Body of pancreas (tissue), 4 donors: ENCODE data around the gene TMEM190. TPM values are rescaled to one million over a fixed set of nuclear protein-coding genes. Genes with fewer than 3 reads are reported as not detected.
"Not testable (repeated sequence)": the region's sequence is repeated elsewhere in the genome, so short reads cannot be mapped to it uniquely, and the experiment has no call there.

Experiments used
- ATAC-seq: fragments of 150-250 bp; one replicate; pipeline ENCODE4 v1.9.1; 2016
- DNase-seq, 4 donors: peaks; one replicate each; pipeline ENCODE4 v3.0.0-alpha.2; 2019
- H3K27ac ChIP-seq, 4 donors: fragments of 200-600 bp; sonication (generic); 1 replicate in 3 of 4; 2 replicates in 1 of 4; pipeline versions ENCODE4 v1.5.1 to v1.6.1; 2016 to 2019; ENCODE audit warnings: mild to moderate bottlenecking in 1 of 4, mixed read lengths in 1 of 4, moderate library complexity in 1 of 4
- H3K27me3 ChIP-seq, 2 donors: fragments of 200-600 bp; sonication (generic); one replicate each; pipeline ENCODE4 v1.6.0; 2016; ENCODE audit warnings: mild to moderate bottlenecking in 1 of 2
- H3K36me3 ChIP-seq, 2 donors: fragments of 200-600 bp; sonication (generic); replicated peaks in 1 of 2; 2 replicates each; pipeline ENCODE4 v1.5.1; 2016; ENCODE audit warnings: low read depth in 2 of 2; ENCODE audit not compliant: insufficient read depth in 1 of 2
- H3K4me1 ChIP-seq: fragments of 200-600 bp; sonication (generic); one replicate; pipeline ENCODE4 v1.6.0; 2016
- H3K4me3 ChIP-seq, 2 donors: fragments of 200-600 bp; sonication (generic); 1 replicate in 1 of 2; 2 replicates in 1 of 2; pipeline ENCODE4 v1.5.1; 2016 to 2019
- H3K9me3 ChIP-seq, 3 donors: fragments of 200-600 bp; sonication (generic); 1 replicate in 2 of 3; 2 replicates in 1 of 3; pipeline ENCODE4 v1.5.1; 2016
- POLR2A ChIP-seq, 3 donors: fragments of 450-650 bp; IDR thresholded peaks; one replicate each; pipeline ENCODE4 v1.6.1; 2016; ENCODE audit warnings: antibody characterized with exemption in 3 of 3, mild to moderate bottlenecking in 2 of 3
- WGBS, 2 donors: methylation state at CpG; one replicate each; pipeline ENCODE4 v1.1.5; 2017; 5-methylcytosine and 5-hydroxymethylcytosine counted together
- intact Hi-C: fragments of 100-400 bp; cut with DNase I; formaldehyde crosslinking; loops from one replicate; pipeline ENCODE4 v1.15.1; 2023
- total RNA-seq, 2 donors: library from RNA; depleted of rRNA; stranded (reverse); fragments of >200 nt; gene quantifications; one replicate each; pipeline ENCODE4 v1.1.0, GENCODE V29; 2016
- TF ChIP-seq, protein P1 (sequence below), 7 experiments: fragments of 450-650 bp in 4 of 7; fragments of 200-600 bp in 3 of 7; sonication (generic) in 3 of 7; IDR thresholded peaks; one replicate each; pipeline ENCODE4 v1.5.1; 2016 to 2019; ENCODE audit warnings: antibody characterized with exemption in 7 of 7

TMEM190 gene
- total RNA-seq, 2 donors from 2014 or later, result not detected

DNA sequence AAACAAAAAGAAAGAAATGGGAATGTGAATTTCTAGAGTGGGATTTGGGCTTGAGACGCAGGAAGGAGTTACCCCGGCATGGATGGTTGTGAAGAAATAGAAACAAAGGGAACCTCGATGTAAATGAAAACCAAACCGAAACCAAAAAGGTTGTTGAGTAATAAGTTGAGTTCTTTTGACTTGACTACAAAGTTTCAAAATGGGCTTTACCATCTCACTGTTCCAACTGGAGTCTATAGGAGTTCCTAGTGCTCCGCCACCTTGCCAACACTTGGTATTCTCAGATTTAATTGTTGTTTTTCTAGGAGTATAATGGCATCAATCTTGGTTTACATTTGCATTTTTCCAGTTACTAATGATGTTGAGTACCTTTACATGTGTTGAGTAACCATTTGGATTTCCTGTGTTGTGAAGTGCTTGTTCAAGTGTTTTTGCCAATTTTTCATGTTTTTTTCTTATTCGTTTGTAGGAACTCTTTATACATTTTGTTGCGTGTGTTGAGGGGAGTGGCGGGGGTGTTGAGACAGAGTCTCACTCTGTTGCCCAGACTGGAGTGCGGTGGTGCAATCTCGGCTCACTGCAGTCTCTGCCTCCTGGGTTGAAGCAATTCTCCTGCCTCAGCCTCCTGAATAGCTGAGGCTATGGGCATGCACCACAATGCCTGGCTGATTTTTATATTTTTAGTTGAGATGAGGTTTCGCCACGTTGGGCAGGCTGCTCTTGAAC lies 21.7 kb downstream of the TMEM190 start:
- intact Hi-C loops, result no loop called here
- no peaks in the 10 kb centered on the region for H3K27me3 ChIP-seq
- WGBS, 2 donors, result 79 to 92% methylated on average over 12 of the region's 12 CpGs

DNA sequence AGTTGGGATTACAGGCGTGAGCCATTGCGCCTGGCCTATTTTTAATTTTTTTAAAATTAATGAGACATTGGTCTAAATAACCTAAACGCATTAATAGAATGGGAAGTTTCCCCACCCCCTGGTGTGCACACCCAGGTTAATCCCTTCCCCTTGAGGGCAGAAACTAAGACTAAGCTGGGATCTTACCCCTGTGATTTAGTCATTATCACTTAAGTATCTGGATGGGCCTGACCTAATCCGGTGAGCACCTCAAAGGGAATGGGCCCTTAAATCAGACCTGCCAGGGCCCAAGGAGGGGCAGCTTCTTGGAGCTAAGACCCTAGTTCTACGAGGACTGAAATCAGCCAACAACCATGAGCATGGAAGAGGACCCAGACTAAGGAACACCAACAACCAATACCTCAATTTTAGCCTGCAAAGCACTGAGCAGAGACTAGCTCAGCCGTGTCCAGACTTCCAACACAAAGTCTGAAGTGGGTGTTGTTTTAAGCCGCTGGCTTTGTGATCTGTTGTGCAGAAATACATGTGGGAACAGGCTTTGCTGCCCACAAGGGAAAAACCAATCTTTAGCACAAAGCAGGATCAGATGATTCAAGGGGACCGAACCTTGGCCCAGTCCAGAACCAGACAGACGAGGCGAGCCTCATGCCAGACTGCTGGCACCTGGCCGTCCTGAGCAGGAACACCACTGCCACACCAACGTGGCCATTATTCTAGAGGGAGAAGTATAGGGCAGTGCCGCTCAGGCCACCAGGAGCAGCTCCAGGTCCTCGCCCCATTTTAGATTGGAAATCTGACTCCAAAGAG lies 23.9 kb downstream of the TMEM190 start:
- WGBS, 2 donors, result 87 to 94% methylated on average over 10 to 14 of the region's 14 CpGs
- no peak overlapping the region for H3K4me3 ChIP-seq
- no peak overlapping the region for H3K27ac ChIP-seq
- peaks cover 0 to 5% of the 10 kb centered on the region in 2 donors for H3K36me3 ChIP-seq
- no peaks in the 10 kb centered on the region for H3K4me1 ChIP-seq
- no peaks in the 10 kb centered on the region for H3K9me3 ChIP-seq
- ATAC-seq (no peak), DNase-seq (no peak)
- TF ChIP-seq, protein P1, sequence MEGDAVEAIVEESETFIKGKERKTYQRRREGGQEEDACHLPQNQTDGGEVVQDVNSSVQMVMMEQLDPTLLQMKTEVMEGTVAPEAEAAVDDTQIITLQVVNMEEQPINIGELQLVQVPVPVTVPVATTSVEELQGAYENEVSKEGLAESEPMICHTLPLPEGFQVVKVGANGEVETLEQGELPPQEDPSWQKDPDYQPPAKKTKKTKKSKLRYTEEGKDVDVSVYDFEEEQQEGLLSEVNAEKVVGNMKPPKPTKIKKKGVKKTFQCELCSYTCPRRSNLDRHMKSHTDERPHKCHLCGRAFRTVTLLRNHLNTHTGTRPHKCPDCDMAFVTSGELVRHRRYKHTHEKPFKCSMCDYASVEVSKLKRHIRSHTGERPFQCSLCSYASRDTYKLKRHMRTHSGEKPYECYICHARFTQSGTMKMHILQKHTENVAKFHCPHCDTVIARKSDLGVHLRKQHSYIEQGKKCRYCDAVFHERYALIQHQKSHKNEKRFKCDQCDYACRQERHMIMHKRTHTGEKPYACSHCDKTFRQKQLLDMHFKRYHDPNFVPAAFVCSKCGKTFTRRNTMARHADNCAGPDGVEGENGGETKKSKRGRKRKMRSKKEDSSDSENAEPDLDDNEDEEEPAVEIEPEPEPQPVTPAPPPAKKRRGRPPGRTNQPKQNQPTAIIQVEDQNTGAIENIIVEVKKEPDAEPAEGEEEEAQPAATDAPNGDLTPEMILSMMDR (IDR thresholded peaks at IDR 0.05), result no peak
- TF ChIP-seq POLR2A (IDR thresholded peaks at IDR 0.05), result no peak
- H3K27me3 ChIP-seq, result no peaks in the 10 kb centered on the region
- intact Hi-C loops, result no loop called here

More for the DNA sequence above, 21.7 kb downstream of the TMEM190 start:
- no peak for TF ChIP-seq POLR2A (IDR thresholded peaks at IDR 0.05)
- TF ChIP-seq, protein P1 (IDR thresholded peaks at IDR 0.05), result no peak
- no peak overlapping the region for H3K27ac ChIP-seq
- H3K4me3 ChIP-seq, result no peak overlapping the region
- DNase-seq (no peak), ATAC-seq (no peak)
- H3K36me3 ChIP-seq, result peaks cover 0 to 5% of the 10 kb centered on the region in 2 donors
- H3K9me3 ChIP-seq, result no peaks in the 10 kb centered on the region
- no peaks in the 10 kb centered on the region for H3K4me1 ChIP-seq

DNA sequence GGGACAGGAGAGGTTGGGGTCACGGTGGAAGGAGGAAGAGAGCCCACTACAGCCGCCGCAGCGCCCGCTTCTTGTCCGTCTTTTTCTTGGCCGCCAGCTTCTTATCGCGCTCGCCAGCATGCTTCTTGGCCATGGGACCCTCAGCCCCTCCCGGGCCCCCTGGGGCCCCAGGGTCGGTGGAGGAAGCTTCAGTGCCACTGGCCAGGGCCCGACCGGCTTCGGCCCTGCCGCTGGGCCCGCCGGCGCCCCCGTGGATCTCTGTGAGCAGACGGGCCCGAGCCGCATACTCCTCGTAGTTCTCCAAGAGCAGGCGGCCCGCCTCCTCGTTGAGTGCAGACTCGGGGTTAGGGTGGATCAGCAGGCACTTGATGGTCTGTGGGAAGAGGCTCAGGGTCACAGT lies 24.8 kb downstream of the TMEM190 start:
- H3K9me3 ChIP-seq, H3K4me1 ChIP-seq, ATAC-seq, intact Hi-C loops, H3K27me3 ChIP-seq, H3K4me3 ChIP-seq, H3K27ac ChIP-seq, H3K36me3 ChIP-seq, DNase-seq: not testable (repeated sequence)
- WGBS, 2 donors, result no CpG with 5 or more reads among the region's 28 CpGs

DNA sequence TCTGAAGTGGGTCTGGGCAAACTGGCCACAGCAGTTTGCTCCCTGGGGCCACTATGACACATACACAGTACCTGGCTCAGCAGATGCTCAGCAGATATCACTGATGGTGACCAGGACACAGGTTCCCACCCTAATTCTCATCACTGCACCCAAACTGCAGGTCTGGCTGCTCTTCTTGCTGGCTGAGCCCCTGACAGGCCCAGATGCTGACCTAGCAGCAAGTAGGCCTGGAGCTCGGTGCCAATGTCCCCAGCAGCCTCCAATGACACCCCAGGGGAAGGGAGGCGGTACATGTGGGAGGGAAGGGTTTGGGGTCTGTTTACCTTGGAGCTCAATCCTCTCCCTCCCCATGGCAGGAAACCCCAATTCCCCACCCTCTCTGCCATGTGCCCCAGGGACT lies 25.9 kb downstream of the TMEM190 start:
- ATAC-seq (no peak), DNase-seq (no peak)
- H3K4me1 ChIP-seq, result peaks cover 7% of the 10 kb centered on the region
- H3K36me3 ChIP-seq, result peaks cover 0 to 5% of the 10 kb centered on the region in 2 donors
- intact Hi-C loops, result no loop called here
- TF ChIP-seq POLR2A (IDR thresholded peaks at IDR 0.05), result no peak
- TF ChIP-seq, protein P1 (IDR thresholded peaks at IDR 0.05), result no peak
- H3K4me3 ChIP-seq, result no peak overlapping the region
- WGBS, 2 donors, result 97% methylated on average over 2 of the region's 2 CpGs; no CpG with 5 or more reads in 1 of the 2 donors
- H3K9me3 ChIP-seq, result no peaks in the 10 kb centered on the region
- no peak overlapping the region for H3K27ac ChIP-seq
- no peaks in the 10 kb centered on the region for H3K27me3 ChIP-seq

DNA sequence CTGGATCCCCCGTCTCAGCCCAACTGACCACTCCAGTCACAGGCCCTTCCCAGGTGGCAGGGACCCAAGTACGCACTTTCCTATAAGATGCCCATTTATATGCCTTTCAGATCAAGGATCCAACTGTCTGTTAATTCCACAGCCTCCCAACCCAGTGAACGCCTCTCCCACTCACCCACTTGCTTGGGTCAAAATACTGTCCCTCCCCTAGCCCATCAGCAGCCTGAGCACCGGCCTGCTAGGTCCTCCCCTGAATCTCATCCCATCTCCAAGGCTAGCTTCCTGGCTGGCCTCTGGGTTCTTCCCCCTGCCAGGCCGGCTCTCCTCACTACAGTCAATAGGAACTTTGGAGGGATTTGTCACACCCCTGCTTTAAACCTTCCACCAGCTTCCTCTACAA lies 29.0 kb downstream of the TMEM190 start:
- DNase-seq (no peak), ATAC-seq (no peak)
- Histone ChIP-seq H3K9me3 (no peaks in the 10 kb centered on the region), H3K4me1 (peaks cover 13% of the 10 kb centered on the region), H3K4me3 (no peak overlapping the region), H3K36me3 (peaks cover 0 to 5% of the 10 kb centered on the region in 2 donors), H3K27ac (no peak overlapping the region), H3K27me3 (no peaks in the 10 kb centered on the region)
- intact Hi-C loops, result no loop called here
- WGBS, 2 donors, result 86 to 94% methylated on average over 5 of the region's 5 CpGs
- TF ChIP-seq POLR2A (IDR thresholded peaks at IDR 0.05), result no peak
- TF ChIP-seq, protein P1 (IDR thresholded peaks at IDR 0.05), result no peak
